Measurements from ENCODE around the gene TSHZ2. TPM values are rescaled to one million over a fixed set of nuclear protein-coding genes. Genes with fewer than 3 reads are reported as not detected.

Gene TSHZ2
- total and polyA plus RNA-seq, 11 donors, result 1.8 to 12.1 (median 3.7) TPM

DNA sequence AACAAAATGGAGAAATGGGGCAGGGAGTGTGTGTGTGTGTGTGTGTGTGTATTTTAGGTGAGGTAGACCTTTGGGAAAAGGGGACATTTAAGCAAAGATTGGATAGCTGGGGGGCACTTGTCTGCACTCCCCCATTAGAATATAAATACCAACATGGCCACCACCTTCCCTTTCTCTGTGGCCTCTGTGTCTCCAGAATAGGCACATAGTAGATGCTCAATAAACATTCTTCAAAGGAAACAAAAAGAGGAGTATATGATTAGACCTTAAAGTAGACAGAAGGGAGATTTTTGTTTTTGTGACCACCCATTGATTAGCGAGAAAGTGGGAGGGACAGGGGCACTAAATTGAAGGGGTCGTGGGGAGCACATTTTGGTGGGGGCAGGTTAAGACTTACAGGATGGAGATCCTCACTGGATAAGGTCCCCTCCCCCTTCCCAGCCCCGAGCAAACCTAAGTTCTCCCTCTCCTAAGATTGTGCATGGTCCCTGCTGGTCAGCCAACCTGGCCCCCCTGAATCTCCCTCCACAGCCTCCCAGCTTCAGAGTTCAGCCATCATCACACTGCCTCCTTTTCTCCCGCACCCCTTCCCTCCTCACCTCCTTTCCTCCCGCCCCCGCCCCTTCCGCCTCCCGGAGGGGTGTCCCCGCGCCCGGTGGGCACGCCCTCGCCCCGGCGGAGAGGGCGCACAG, 514 bp upstream of the TSHZ2 start:
- intact Hi-C loops (cut with DNase I), result loop anchor here in 1 of 10 donors (5.0 kb wide), 1 partner anchor 246 kb away; no protein-coding TSS in a partner anchor
- peak overlapping the region in 11 of 12 donors; percentile 16 to 75 (median 62) for H3K4me3 ChIP-seq
- peaks cover 0 to under 1% (median 0%) of the 10 kb centered on the region in 12 donors for H3K9me3 ChIP-seq
- 8 to 13% (median 9%) methylated on average over 7 to 16 of the region's 16 CpGs for WGBS, 4 donors
- no peak for DNase-seq
- H3K27ac ChIP-seq, result peak overlapping the region in 4 of 12 donors; percentile 18 to 74 (median 64)
- peaks cover 0 to 33% (median 17%) of the 10 kb centered on the region in 9 donors for H3K27me3 ChIP-seq
- peaks cover 0 to 17% (median 0%) of the 10 kb centered on the region in 12 donors for H3K4me1 ChIP-seq
- H3K36me3 ChIP-seq, result no peaks in the 10 kb centered on the region
- TF ChIP-seq POLR2A (IDR thresholded peaks at IDR 0.05) (no peak), CTCF (IDR thresholded peaks at IDR 0.05) (no peak)
- ATAC-seq, result no peak

GRCh38 chr20:52972965-52973819, 1.0 kb downstream of the TSHZ2 start:
- DNase-seq (peak in 2 of 5 donors; percentile 23 to 27), ATAC-seq (peak in 3 of 4 donors; percentile 43 to 50 (median 44))
- H3K4me3 ChIP-seq, result peak overlapping the region; percentile 14 to 75 (median 60)
- 3 to 6% (median 4%) methylated on average over 39 of the region's 39 CpGs for WGBS, 4 donors
- H3K27me3 ChIP-seq, result peaks cover 0 to 33% (median 17%) of the 10 kb centered on the region in 9 donors
- H3K36me3 ChIP-seq, result no peaks in the 10 kb centered on the region
- no peaks in the 10 kb centered on the region for H3K9me3 ChIP-seq
- intact Hi-C loops (cut with DNase I), result loop anchor here in 1 of 10 donors (5.0 kb wide), 1 partner anchor 244 kb away; no protein-coding TSS in a partner anchor
- H3K27ac ChIP-seq, result peak overlapping the region in 10 of 12 donors; percentile 24 to 79 (median 64)
- H3K4me1 ChIP-seq, result peaks cover 0 to 17% (median 0%) of the 10 kb centered on the region in 12 donors
- TF ChIP-seq CTCF (IDR thresholded peaks at IDR 0.05) (no peak), POLR2A (IDR thresholded peaks at IDR 0.05) (no peak)

GRCh38 chr20:52974179-52974594, 2.0 kb downstream of the TSHZ2 start:
- Histone ChIP-seq H3K4me1 (peaks cover 0 to 17% (median 0%) of the 10 kb centered on the region in 12 donors), H3K27me3 (peaks cover 0 to 33% (median 17%) of the 10 kb centered on the region in 9 donors), H3K4me3 (peak overlapping the region in 11 of 12 donors; percentile 37 to 75 (median 62)), H3K27ac (peak overlapping the region in 7 of 12 donors; percentile 12 to 79 (median 66)), H3K36me3 (no peaks in the 10 kb centered on the region), H3K9me3 (no peaks in the 10 kb centered on the region)
- DNase-seq, result no peak
- TF ChIP-seq CTCF (IDR thresholded peaks at IDR 0.05), result no peak
- TF ChIP-seq POLR2A (IDR thresholded peaks at IDR 0.05), result no peak
- no peak for ATAC-seq
- 58 to 68% (median 61%) methylated on average over 5 of the region's 5 CpGs for WGBS, 4 donors
- intact Hi-C loops (cut with DNase I), result loop anchor here in 1 of 10 donors (5.0 kb wide), 1 partner anchor 243 kb away; no protein-coding TSS in a partner anchor

Measured in heart left ventricle (tissue), 16 donors.